ENCODE measurements around the gene CARD14. TPM values are rescaled to one million over a fixed set of nuclear protein-coding genes. Genes with fewer than 3 reads are reported as not detected.

Gene CARD14
- total and polyA plus RNA-seq, 2 of the 13 experiments (the other 11 are each of a cell fraction or from before 2014, with no cell fraction given), result 0.11 TPM; not detected in 1

- peak; percentile 27; the same call in 1 of the 2 replicates for TF ChIP-seq TRAFD1 (CRISPR knock-in tag; IDR thresholded peaks at IDR 0.05; ENCODE audit: borderline replicate concordance)
- peak; percentile 61; the same call in 1 of the 2 replicates for TF ChIP-seq SMAD1 (CRISPR knock-in tag; IDR thresholded peaks at IDR 0.05; ENCODE audit: borderline replicate concordance, low read depth)
- TF ChIP-seq MED8 (CRISPR knock-in tag; IDR thresholded peaks at IDR 0.05; ENCODE audit: insufficient replicate concordance), result no peak
- TF ChIP-seq DPF2 (CRISPR knock-in tag; IDR thresholded peaks at IDR 0.05; ENCODE audit: borderline replicate concordance, low read depth), result no peak
- peak; percentile 33; the same call in 1 of the 2 replicates for TF ChIP-seq BCL6 (CRISPR knock-in tag; IDR thresholded peaks at IDR 0.05)
- TF ChIP-seq U2AF1 (optimal IDR thresholded peaks at IDR 0.05; ENCODE audit: low read depth, low read length), result no peak
- no peak for TF ChIP-seq ZNF766 (CRISPR knock-in tag; IDR thresholded peaks at IDR 0.05; ENCODE audit: borderline replicate concordance)
- no peak for TF ChIP-seq TBL1XR1 (IDR thresholded peaks at IDR 0.05; ENCODE audit: borderline replicate concordance, low read length, partially characterized antibody)
- TF ChIP-seq PAXIP1 (CRISPR knock-in tag; conservative IDR thresholded peaks at IDR 0.05), result no peak; the same call in none of the 2 replicates
- TF ChIP-seq SNAI1 (CRISPR knock-in tag; IDR thresholded peaks at IDR 0.05; ENCODE audit: borderline replicate concordance), result 0 out of 2 replicates have a peak, but pooled peaks have one; percentile 72
- TF ChIP-seq SALL2 (CRISPR knock-in tag; IDR thresholded peaks at IDR 0.05), result no peak
- TF ChIP-seq SATB2 (CRISPR knock-in tag; IDR thresholded peaks at IDR 0.05), result no peak
- TF ChIP-seq SNRNP70 (IDR thresholded peaks at IDR 0.05; ENCODE audit: low read depth, low read length), result no peak
- no peak for TF ChIP-seq ZNF598 (CRISPR knock-in tag; IDR thresholded peaks at IDR 0.05; ENCODE audit: borderline replicate concordance)
- TF ChIP-seq POGK (CRISPR knock-in tag; conservative IDR thresholded peaks at IDR 0.05), result peak; percentile 77; the same call in 1 of the 2 replicates
- no peak for TF ChIP-seq RNF2 (conservative IDR thresholded peaks at IDR 0.05; ENCODE audit: low read depth)
Measured at GRCh38 chr17:80220054-80220735, 50.4 kb downstream of the CARD14 start, which contains the start of the genes SGSH and SLC26A11 (continued).
